K562 (cell line): Measurements from ENCODE around the gene TBCC. TPM values are rescaled to one million over a fixed set of nuclear protein-coding genes. Genes with fewer than 3 reads are reported as not detected.

Source experiments
- BACH1 ChIP-seq: fragments of 200-800 bp; sonication (Bioruptor generic); IDR thresholded peaks from 2 replicates; pipeline ENCODE4 v1.6.1; 2016; ENCODE audit warnings: missing genetic modification characterization, missing compliant biosample characterization
- BCLAF1 ChIP-seq, 2 experiments: fragments of 450-650 bp in 1 of 2; IDR thresholded peaks; 2 replicates each; pipeline ENCODE4 v1.6.1; 2011 to 2017; ENCODE audit warnings: low read depth in 2 of 2, antibody characterized with exemption in 1 of 2, borderline replicate concordance in 1 of 2, low read length in 1 of 2, mild to moderate bottlenecking in 1 of 2, mixed read lengths in 1 of 2; ENCODE audit not compliant: control insufficient read depth in 1 of 2
- BHLHE40 ChIP-seq: IDR thresholded peaks from 2 replicates; pipeline ENCODE4 v1.6.1; 2011; ENCODE audit warnings: low read length, improper control_type of control experiment
- BRF2 ChIP-seq: IDR thresholded peaks from 3 replicates; pipeline ENCODE4 v1.6.1; 2011; ENCODE audit warnings: borderline replicate concordance, mild to moderate bottlenecking; ENCODE audit not compliant: insufficient read length, insufficient read depth
- CHCHD3 ChIP-seq: fragments of 250-450 bp; sonication (Bioruptor Pico); IDR thresholded peaks from 2 replicates; pipeline ENCODE4 v2.1.2; 2022; ENCODE audit warnings: mild to moderate bottlenecking
- FOS ChIP-seq: IDR thresholded peaks from 3 replicates; pipeline ENCODE4 v1.6.1; 2011; ENCODE audit not compliant: insufficient read length; ENCODE audit errors: extremely low read depth
- ILK ChIP-seq: fragments of 450-650 bp; IDR thresholded peaks from 2 replicates; pipeline ENCODE4 v1.6.1; 2016; ENCODE audit warnings: missing genetic modification characterization, low read depth, mild to moderate bottlenecking, missing compliant biosample characterization, moderate library complexity, borderline replicate concordance
- KDM1A ChIP-seq, 2 experiments: fragments of 450-650 bp; IDR thresholded peaks; 2 replicates each; pipeline ENCODE4 v1.6.1; 2016; ENCODE audit warnings: mild to moderate bottlenecking in 2 of 2
- NFE2 ChIP-seq: IDR thresholded peaks from 2 replicates; pipeline ENCODE4 v1.6.1; 2014; ENCODE audit warnings: antibody characterized with exemption, low read depth
- NR2C2 ChIP-seq, 2 experiments: fragments of 200-800 bp in 1 of 2; sonication (Bioruptor generic) in 1 of 2; sonication (generic) in 1 of 2; formaldehyde crosslinking in 1 of 2; IDR thresholded peaks; 2 replicates each; pipeline versions ENCODE4 v1.6.1 to v1.8.0; 2016 to 2022; ENCODE audit warnings: mild to moderate bottlenecking in 1 of 2, missing compliant biosample characterization in 1 of 2, missing genetic modification characterization in 1 of 2, missing genetic modification reagents in 1 of 2
- PHB2 ChIP-seq: fragments of 450-650 bp; IDR thresholded peaks from 2 replicates; pipeline ENCODE4 v1.6.1; 2017; ENCODE audit warnings: low read depth
- SRSF9 ChIP-seq: fragments of 200-400 bp; formaldehyde crosslinking; IDR thresholded peaks from 2 replicates; pipeline ENCODE4 v1.6.1; 2017; ENCODE audit warnings: low read depth, low read length, borderline replicate concordance
- TBP ChIP-seq: optimal IDR thresholded peaks from 2 replicates; pipeline ENCODE3; 2011; ENCODE audit warnings: low read depth, low read length, improper control_type of control experiment
- THAP7 ChIP-seq: fragments of 250-450 bp; sonication (Bioruptor Pico); IDR thresholded peaks from 2 replicates; pipeline ENCODE4 v1.5.0; 2021
- ZBTB43 ChIP-seq: sonication (generic); formaldehyde crosslinking; IDR thresholded peaks from 2 replicates; pipeline ENCODE4 v1.8.0; 2023; ENCODE audit warnings: mild to moderate bottlenecking, missing genetic modification reagents
- ZEB2 ChIP-seq: fragments of 450-650 bp; IDR thresholded peaks from 2 replicates; pipeline ENCODE4 v1.6.1; 2016
- ZNF639 ChIP-seq, 2 experiments: fragments of 200-800 bp in 1 of 2; sonication (Bioruptor generic) in 1 of 2; sonication (generic) in 1 of 2; formaldehyde crosslinking in 1 of 2; IDR thresholded peaks in 1 of 2; conservative IDR thresholded peaks in 1 of 2; 2 replicates each; pipeline versions ENCODE4 v1.5.0 to v1.6.1; 2016 to 2020; ENCODE audit warnings: missing compliant biosample characterization in 1 of 2, missing genetic modification characterization in 1 of 2, missing genetic modification reagents in 1 of 2
- ZNF696 ChIP-seq: fragments of 250-450 bp; sonication (Bioruptor Pico); conservative IDR thresholded peaks from 2 replicates; pipeline ENCODE4 v1.4.0; 2020; ENCODE audit warnings: mild to moderate bottlenecking, moderate library complexity
- polyA plus RNA-seq, 8 experiments: library from polyadenylated mRNA; depleted of rRNA in 4 of 8; stranded (reverse) in 5 of 8; unstranded in 3 of 8; fragments of >200 nt; fragmentation: Nextera tagmentation in 2 of 8; fragmentation: Illumina TruSeq in 1 of 8; extraction: Ambion mirVana in 2 of 8; extraction: Trizol in 1 of 8; gene quantifications; 2 replicates each; pipeline versions ENCODE4 v1.2.1 to v1.2.3, GENCODE V29; 2011 to 2014; ENCODE audit warnings: inconsistent platforms in 1 of 8, missing spikeins in 1 of 8
- total RNA-seq, 7 experiments: library from RNA; depleted of rRNA in 6 of 7; stranded (reverse); fragments of >200 nt in 6 of 7; fragmentation: Illumina TruSeq in 2 of 7; extraction: Trizol in 2 of 7; gene quantifications; 2 replicates each; pipeline versions ENCODE4 v1.2.1 to v1.2.3, GENCODE V29; 2011 to 2021; ENCODE audit warnings: low replicate concordance in 1 of 7

The TBCC gene
- total and polyA plus RNA-seq, 9 of the 15 experiments (the other 6 are each of a cell fraction or from before 2014, with no cell fraction given) = 2.8 to 34.1 (median 23.3) TPM

- no peak for TF ChIP-seq BRF2
- no peak for TF ChIP-seq NR2C2 (CRISPR knock-in tag; IDR thresholded peaks at IDR 0.05)
- TF ChIP-seq NR2C2 (tag; IDR thresholded peaks at IDR 0.05) = 0 out of 2 replicates have a peak, but pooled peaks have one; percentile 30
- no peak for TF ChIP-seq PHB2
- peak; percentile 42; the same call in 1 of the 2 replicates for TF ChIP-seq ZEB2
- TF ChIP-seq THAP7 (CRISPR knock-in tag) = no peak
- peak; percentile 39 to 70; a peak in 3 of 4 replicates for TF ChIP-seq KDM1A (IDR thresholded peaks at IDR 0.05)
- TF ChIP-seq ZNF696 (CRISPR knock-in tag) = no peak
- no peak for TF ChIP-seq FOS
- TF ChIP-seq TBP = no peak
- TF ChIP-seq ZNF639 (CRISPR knock-in tag; conservative IDR thresholded peaks at IDR 0.05 in 1 of 2, IDR thresholded peaks at IDR 0.05 in 1 of 2) = no peak
- TF ChIP-seq SRSF9 = no peak
- no peak for TF ChIP-seq ZBTB43 (CRISPR knock-in tag)
- no peak for TF ChIP-seq NFE2
- no peak for TF ChIP-seq BCLAF1 (IDR thresholded peaks at IDR 0.05; ENCODE audit: borderline replicate concordance in 1 of 2, control insufficient read depth in 1 of 2, low read depth in 2 of 2, low read length in 1 of 2)
- TF ChIP-seq BHLHE40 = peak; percentile 64; the same call in 1 of the 2 replicates
- no peak for TF ChIP-seq CHCHD3
- no peak for TF ChIP-seq ILK (tag)
- TF ChIP-seq BACH1 (tag) = no peak
These were observed 19.3 kb downstream of the TBCC start (continued) for GRCh38 chr6:42726485-42727086.
